Embryonic facial prominence (tissue), 1 donor: ENCODE measurements around the gene GBF1.

ENCODE experiments used
- DNase-seq: peaks from one replicate; pipeline ENCODE4 v3.0.0-alpha.2; 2016; ENCODE audit errors: extremely low spot score

Gene GBF1

GRCh38 chr10:102394801-102395399, 149.6 kb downstream of the GBF1 start:
- DNase-seq, result no peak

GRCh38 chr10:102395400-102396316, 150.3 kb downstream of the GBF1 start, which contains the start of gene NFKB2:
TSS of gene NFKB2 (plus strand) at chr10:102395705. CDS start at chr10:102395960, 255 bp downstream.
- peak; percentile 70 for DNase-seq

DNA sequence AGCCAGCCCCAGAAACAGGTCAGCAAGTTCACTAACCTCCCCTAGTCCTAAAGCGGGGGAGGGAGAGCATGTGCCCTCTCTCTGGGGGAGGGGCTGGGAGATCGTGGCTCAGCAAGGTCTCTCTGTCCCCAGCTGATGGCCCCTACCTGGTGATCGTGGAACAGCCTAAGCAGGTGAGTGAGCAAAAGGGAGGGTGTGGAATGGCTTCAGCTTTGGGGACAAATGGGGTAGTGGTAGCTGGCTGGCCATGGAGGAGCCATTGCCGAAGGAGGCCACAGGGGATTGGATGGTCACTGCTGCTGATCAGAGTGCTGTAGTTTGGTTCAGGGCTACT, 151.0 kb downstream of the GBF1 start:
- no peak for DNase-seq

DNA sequence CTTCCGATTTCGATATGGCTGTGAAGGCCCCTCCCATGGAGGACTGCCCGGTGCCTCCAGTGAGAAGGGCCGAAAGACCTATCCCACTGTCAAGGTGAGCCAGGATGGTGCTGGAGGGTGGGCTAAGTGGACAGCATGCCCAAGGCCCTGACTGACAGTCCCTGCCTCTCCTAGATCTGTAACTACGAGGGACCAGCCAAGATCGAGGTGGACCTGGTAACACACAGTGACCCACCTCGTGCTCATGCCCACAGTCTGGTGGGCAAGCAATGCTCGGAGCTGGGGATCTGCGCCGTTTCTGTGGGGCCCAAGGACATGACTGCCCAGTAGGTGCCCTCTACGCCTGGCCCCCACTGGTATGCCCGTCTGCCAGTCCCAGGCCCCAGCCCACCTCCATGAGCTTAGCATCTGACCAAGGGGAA, 151.4 kb downstream of the GBF1 start:
- DNase-seq, result no peak

DNA sequence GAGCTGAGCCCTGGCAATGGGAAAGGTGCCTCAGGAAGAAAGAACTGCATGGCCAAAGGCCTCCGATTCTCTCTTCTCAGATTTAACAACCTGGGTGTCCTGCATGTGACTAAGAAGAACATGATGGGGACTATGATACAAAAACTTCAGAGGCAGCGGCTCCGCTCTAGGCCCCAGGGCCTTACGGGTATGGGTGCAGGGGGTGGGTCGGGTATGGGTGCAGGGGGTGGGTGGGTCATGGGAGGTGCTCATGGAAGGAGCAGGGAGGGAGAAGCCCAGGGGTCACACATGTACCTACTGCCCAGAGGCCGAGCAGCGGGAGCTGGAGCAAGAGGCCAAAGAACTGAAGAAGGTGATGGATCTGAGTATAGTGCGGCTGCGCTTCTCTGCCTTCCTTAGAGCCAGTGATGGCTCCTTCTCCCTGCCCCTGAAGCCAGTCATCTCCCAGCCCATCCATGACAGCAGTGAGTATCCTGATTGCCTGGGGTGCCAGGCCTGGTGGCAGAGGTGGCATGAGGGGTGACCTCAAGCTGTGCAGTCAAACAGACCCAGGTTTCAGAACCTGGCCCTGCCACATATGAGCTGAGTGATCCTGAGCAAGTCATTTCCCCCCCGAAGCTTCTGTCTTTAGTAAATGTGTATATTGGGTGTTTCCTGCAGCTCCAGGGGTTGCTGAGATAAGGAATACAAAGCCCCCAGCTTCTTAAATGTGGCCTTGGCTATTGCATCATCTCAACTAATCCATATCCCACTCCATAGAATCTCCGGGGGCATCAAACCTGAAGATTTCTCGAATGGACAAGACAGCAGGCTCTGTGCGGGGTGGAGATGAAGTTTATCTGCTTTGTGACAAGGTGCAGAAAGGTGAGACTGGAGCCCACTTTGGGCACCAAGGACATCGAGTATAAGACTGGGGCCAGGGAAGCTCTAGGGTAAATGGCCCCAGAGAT, 152.2 kb downstream of the GBF1 start:
- DNase-seq, result no peak

DNA sequence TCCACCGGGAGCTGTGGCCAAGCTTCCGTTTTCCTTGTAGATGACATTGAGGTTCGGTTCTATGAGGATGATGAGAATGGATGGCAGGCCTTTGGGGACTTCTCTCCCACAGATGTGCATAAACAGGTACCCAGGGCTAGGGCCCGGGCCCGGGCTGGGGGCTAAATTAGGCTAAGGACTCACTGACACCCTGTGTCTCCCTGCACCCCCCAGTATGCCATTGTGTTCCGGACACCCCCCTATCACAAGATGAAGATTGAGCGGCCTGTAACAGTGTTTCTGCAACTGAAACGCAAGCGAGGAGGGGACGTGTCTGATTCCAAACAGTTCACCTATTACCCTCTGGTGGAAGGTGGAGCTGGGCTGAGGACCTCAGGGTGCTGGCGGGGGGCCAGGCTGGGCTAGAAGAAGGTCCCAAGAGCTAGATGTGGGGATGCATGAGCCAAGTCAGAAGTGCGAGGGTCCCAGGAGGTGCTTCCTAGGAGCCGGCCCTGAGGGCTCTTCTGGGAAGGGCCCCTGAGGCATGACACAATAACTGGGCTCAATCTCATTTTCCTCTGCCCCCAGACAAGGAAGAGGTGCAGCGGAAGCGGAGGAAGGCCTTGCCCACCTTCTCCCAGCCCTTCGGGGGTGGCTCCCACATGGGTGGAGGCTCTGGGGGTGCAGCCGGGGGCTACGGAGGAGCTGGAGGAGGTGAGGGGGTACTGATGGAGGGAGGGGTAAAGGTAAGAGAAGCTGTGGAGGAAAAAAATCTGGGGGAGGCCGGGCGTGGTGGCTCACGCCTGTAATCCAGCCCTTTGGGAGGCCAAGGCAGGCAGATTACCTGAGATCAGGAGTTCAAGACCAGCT, 153.1 kb downstream of the GBF1 start:
- no peak for DNase-seq

DNA sequence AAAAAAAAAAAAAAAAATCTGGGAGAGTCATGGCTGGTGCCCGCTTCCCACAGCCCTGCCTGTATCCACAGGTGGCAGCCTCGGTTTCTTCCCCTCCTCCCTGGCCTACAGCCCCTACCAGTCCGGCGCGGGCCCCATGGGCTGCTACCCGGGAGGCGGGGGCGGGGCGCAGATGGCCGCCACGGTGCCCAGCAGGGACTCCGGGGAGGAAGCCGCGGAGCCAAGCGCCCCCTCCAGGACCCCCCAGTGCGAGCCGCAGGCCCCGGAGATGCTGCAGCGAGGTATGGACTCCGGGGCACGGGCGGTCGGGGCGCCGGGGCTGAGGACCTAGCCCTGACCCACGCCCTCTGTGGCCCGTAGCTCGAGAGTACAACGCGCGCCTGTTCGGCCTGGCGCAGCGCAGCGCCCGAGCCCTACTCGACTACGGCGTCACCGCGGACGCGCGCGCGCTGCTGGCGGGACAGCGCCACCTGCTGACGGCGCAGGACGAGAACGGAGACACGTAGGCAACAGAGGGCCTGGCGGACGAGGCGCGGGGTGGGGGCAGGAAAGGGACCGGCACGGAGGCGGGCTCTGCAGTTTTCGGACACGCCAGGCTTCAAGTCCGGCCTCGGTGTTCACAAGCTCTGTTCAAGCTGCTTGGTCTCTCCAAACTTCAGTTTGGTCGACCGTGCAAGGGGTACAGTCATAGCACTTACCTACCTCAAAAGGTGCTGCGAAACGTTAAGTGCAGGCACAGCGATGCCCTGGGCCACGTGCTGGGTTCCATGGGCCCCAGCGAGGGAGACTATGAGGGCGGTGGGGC, 154.1 kb downstream of the GBF1 start:
- DNase-seq, result peak; percentile 80

- DNase-seq, result no peak
Observed at GRCh38 chr10:102400076-102400475, 154.7 kb downstream of the GBF1 start.

DNA sequence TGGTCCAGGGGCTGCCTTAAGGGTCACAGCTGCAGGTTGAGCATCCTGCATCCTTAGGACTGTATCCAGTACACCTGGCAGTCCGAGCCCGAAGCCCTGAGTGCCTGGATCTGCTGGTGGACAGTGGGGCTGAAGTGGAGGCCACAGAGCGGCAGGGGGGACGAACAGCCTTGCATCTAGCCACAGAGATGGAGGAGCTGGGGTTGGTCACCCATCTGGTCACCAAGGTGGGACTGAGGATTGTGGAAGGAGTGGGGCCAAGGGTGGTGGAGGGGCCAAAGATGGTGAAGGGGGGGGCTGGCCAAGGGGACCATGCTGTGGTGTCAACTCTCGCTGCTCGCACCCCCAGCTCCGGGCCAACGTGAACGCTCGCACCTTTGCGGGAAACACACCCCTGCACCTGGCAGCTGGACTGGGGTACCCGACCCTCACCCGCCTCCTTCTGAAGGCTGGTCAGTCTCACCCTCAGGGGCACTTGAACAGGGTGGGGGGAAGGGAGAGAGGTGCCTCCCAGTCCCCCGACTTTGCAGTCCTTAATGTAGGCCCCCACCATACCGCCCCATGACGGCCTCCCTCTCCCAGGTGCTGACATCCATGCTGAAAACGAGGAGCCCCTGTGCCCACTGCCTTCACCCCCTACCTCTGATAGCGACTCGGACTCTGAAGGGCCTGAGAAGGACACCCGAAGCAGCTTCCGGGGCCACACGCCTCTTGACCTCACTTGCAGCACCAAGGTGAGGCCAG, 155.4 kb downstream of the GBF1 start:
- DNase-seq, result no peak

DNA sequence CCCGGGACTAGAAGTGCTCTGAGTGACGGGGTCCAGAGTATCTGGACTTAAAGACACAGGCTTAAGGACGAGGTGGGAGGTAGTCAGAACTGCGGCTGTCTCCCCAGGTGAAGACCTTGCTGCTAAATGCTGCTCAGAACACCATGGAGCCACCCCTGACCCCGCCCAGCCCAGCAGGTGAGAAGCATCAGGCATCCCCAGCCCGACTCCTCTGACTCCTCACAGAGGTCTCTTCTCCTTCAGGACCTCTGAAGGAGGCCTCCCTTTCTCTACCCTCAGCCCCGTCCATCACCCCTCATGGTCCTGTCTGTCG, 156.0 kb downstream of the GBF1 start:
- no peak for DNase-seq

DNA sequence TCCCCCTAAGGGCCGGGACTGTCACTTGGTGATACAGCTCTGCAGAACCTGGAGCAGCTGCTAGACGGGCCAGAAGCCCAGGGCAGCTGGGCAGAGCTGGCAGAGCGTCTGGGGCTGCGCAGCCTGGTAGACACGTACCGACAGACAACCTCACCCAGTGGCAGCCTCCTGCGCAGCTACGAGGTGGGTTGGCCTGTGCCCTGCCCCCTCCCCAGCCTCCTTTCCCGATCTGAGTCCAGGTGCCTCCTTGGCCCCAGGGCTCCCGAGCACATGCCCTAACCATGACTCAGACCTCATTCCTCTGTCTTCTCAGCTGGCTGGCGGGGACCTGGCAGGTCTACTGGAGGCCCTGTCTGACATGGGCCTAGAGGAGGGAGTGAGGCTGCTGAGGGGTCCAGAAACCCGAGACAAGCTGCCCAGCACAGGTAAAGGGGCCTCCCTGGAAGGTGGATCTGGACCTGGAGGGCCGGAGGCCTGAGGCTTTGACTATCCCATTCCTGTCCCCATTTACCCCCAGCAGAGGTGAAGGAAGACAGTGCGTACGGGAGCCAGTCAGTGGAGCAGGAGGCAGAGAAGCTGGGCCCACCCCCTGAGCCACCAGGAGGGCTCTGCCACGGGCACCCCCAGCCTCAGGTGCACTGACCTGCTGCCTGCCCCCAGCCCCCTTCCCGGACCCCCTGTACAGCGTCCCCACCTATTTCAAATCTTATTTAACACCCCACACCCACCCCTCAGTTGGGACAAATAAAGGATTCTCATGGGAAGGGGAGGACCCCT, 156.6 kb downstream of the GBF1 start:
- no peak for DNase-seq

- DNase-seq, result no peak
Observed at GRCh38 chr10:102402512-102402896, 157.2 kb downstream of the GBF1 start.

GRCh38 chr10:102403115-102403514, 157.8 kb downstream of the GBF1 start:
- no peak for DNase-seq

GRCh38 chr10:102404361-102405107, 159.2 kb downstream of the GBF1 start:
- no peak for DNase-seq

DNA sequence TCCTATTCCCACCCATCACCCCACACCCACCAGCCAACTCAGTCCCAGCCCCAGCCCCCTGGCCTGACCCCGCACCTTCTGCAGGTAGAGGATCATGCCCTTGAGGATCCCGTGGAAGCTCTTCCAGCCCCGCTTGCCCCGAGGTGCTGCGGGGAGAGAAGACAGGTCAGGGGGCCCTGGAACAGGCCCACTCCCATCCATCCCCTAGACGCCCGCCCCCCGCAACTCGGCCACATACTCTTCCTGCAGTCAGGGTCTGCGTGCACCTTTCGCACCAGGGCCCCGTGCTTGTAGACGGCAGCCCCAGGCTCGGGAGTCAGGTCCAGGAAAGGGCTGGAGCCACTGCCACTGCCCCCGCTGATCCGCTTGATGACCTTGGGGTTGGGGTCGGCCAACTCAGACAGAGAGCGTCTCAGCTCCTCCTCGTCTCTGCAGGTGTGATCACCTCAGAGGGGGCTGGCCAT, 159.8 kb downstream of the GBF1 start:
- DNase-seq, result no peak

DNA sequence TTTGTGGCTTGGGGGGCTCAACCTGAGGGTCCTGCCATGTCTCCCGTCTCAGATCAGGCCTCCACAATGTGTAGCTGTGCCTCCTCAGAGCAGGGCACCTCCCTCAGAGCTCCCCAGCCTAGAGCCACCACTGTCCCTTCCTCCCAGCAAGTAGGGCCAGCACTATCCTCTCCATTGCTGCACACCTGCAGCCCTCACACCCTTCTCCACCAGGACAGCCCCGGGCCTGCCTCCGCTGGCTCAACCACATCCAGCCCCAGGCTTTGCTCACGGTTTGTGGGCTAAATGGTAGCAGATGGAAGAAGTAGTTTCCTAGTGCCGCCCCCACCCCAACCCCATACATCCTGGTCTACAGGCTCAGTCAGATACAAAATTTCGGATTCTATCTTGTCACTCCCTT, 160.3 kb downstream of the GBF1 start:
- DNase-seq, result no peak

- DNase-seq, result no peak
Observed at GRCh38 chr10:102406815-102407214, 161.5 kb downstream of the GBF1 start.

DNA sequence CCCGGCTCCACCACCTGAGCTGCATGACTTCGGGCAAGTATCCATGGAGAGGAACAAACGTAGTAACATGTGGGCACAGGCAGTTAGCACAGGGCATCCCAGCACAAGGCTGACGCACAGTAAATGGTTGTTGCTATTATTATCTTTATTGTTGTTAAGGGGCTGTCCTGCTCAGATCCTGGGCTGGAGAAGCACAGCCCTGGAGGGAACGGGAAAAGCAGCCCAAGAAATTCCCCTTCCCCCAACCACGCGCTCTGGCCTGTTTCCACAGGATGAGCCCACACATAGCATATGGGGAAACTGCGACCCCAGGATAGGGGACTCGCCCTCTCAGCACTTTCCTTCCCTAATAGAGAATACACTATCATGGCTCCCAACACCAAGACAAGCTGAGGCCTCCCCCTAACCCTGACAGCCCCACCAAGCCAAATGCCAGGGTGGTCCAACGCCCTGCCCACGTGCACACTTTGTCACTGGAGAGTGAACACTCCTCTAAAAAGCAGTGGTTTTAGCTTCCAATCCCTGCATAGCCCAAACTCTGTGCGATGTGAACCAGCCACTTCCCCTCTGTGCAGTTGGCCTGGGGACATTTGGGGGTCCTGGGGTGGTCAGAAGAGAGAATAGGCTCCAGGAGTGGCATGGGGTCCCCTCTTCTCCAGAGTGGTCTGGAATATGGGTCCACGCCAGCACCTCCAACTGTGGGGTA, 162.2 kb downstream of the GBF1 start:
- no peak for DNase-seq
